SK-N-SH treated with all-trans-retinoic acid at 6 μM for 48 hours (cell line): ENCODE measurements around the gene ZIK1.
A peak's percentile ranks its signal among the peaks of the same experiment; 100 is the strongest.

Experiments used
- ATAC-seq: fragments of 200-7000 bp; cut with Tn5 transposase; 3 replicates; pipeline ENCODE4 v1.9.1; 2020; ENCODE audit warnings: mild to moderate bottlenecking, moderate library complexity
- ARNTL ChIP-seq: fragments of 450-650 bp; formaldehyde crosslinking; IDR thresholded peaks from 2 replicates; pipeline ENCODE4 v1.5.0; 2020; ENCODE audit warnings: low read depth, mild to moderate bottlenecking, moderate library complexity, borderline replicate concordance
- BACH2 ChIP-seq: fragments of 250-450 bp; sonication (Bioruptor Pico); IDR thresholded peaks from 2 replicates; pipeline ENCODE4 v1.9.0; 2021; ENCODE audit warnings: mild to moderate bottlenecking, borderline replicate concordance
- CREB5 ChIP-seq: fragments of 250-450 bp; sonication (Bioruptor Pico); IDR thresholded peaks from 2 replicates; pipeline ENCODE4 v1.5.1; 2020; ENCODE audit warnings: low read depth, mild to moderate bottlenecking, moderate library complexity
- CSDC2 ChIP-seq: fragments of 250-450 bp; sonication (Bioruptor Pico); IDR thresholded peaks from 2 replicates; pipeline ENCODE4 v1.5.0; 2020; ENCODE audit warnings: mild to moderate bottlenecking, moderate library complexity
- ESRRG ChIP-seq: fragments of 250-450 bp; sonication (Bioruptor Pico); IDR thresholded peaks from 2 replicates; pipeline ENCODE4 v1.6.1; 2021; ENCODE audit warnings: mild to moderate bottlenecking
- GLIS3 ChIP-seq: fragments of 250-450 bp; sonication (Bioruptor Pico); IDR thresholded peaks from 2 replicates; pipeline ENCODE4 v1.5.0; 2020; ENCODE audit warnings: mild to moderate bottlenecking, moderate library complexity
- ISL1 ChIP-seq: fragments of 250-450 bp; sonication (Bioruptor Pico); IDR thresholded peaks from 2 replicates; pipeline ENCODE4 v2.1.2; 2022; ENCODE audit warnings: mild to moderate bottlenecking, moderate library complexity
- OSR1 ChIP-seq: fragments of 250-450 bp; sonication (Bioruptor Pico); IDR thresholded peaks from 2 replicates; pipeline ENCODE4 v1.8.0; 2022; ENCODE audit warnings: moderate library complexity, mild to moderate bottlenecking, inconsistent platforms
- PATZ1 ChIP-seq: fragments of 250-450 bp; sonication (Bioruptor Pico); IDR thresholded peaks from 2 replicates; pipeline ENCODE4 v1.8.0; 2020; ENCODE audit warnings: mild to moderate bottlenecking, moderate library complexity, borderline replicate concordance
- POU6F1 ChIP-seq: fragments of 250-450 bp; sonication (Bioruptor Pico); IDR thresholded peaks from 2 replicates; pipeline ENCODE4 v1.8.0; 2021; ENCODE audit warnings: low read depth, mild to moderate bottlenecking, moderate library complexity, borderline replicate concordance
- PPARA ChIP-seq: fragments of 250-450 bp; sonication (Bioruptor Pico); IDR thresholded peaks from 2 replicates; pipeline ENCODE4 v1.5.0; 2020; ENCODE audit warnings: mild to moderate bottlenecking, borderline replicate concordance
- RARB ChIP-seq: fragments of 250-450 bp; sonication (Bioruptor Pico); IDR thresholded peaks from 2 replicates; pipeline ENCODE4 v1.8.0; 2021; ENCODE audit warnings: mild to moderate bottlenecking, moderate library complexity
- SNAI2 ChIP-seq: fragments of 250-450 bp; sonication (Bioruptor Pico); IDR thresholded peaks from 2 replicates; pipeline ENCODE4 v1.5.0; 2020; ENCODE audit warnings: mild to moderate bottlenecking, moderate library complexity
- TCF4 ChIP-seq: fragments of 250-450 bp; sonication (Bioruptor Pico); IDR thresholded peaks from 2 replicates; pipeline ENCODE4 v1.8.0; 2021; ENCODE audit warnings: mild to moderate bottlenecking, moderate library complexity, borderline replicate concordance
- TSHZ2 ChIP-seq: fragments of 250-450 bp; sonication (Bioruptor Pico); IDR thresholded peaks from 2 replicates; pipeline ENCODE4 v1.5.0; 2020; ENCODE audit warnings: mild to moderate bottlenecking, moderate library complexity
- ZC3H10 ChIP-seq: fragments of 250-450 bp; sonication (Bioruptor Pico); IDR thresholded peaks from 2 replicates; pipeline ENCODE4 v1.5.1; 2021; ENCODE audit warnings: mild to moderate bottlenecking, moderate library complexity
- ZFP3 ChIP-seq: fragments of 250-450 bp; sonication (Bioruptor Pico); IDR thresholded peaks from 2 replicates; pipeline ENCODE4 v1.5.0; 2020; ENCODE audit warnings: mild to moderate bottlenecking, moderate library complexity
- ZFP30 ChIP-seq: fragments of 450-650 bp; formaldehyde crosslinking; IDR thresholded peaks from 2 replicates; pipeline ENCODE4 v1.5.0; 2022; ENCODE audit warnings: mild to moderate bottlenecking, moderate library complexity
- ZNF565 ChIP-seq: fragments of 450-650 bp; formaldehyde crosslinking; conservative IDR thresholded peaks from 2 replicates; pipeline ENCODE4 v1.5.0; 2020; ENCODE audit warnings: low read depth, mild to moderate bottlenecking, moderate library complexity
- ZNF70 ChIP-seq: fragments of 450-650 bp; formaldehyde crosslinking; IDR thresholded peaks from 2 replicates; pipeline ENCODE4 v1.5.0; 2020; ENCODE audit warnings: mild to moderate bottlenecking, moderate library complexity
- ZNF8 ChIP-seq: fragments of 450-650 bp; formaldehyde crosslinking; IDR thresholded peaks from 2 replicates; pipeline ENCODE4 v1.5.0; 2020; ENCODE audit warnings: mild to moderate bottlenecking, moderate library complexity

ZIK1 gene

GRCh38 chr19:57546513-57546912 is 37.4 kb upstream of the ZIK1 start:
- TF ChIP-seq ISL1 (no peak), ZC3H10 (CRISPR knock-in tag) (no peak), CREB5 (CRISPR knock-in tag) (no peak), ZNF565 (no peak), PATZ1 (no peak), ARNTL (no peak), SNAI2 (CRISPR knock-in tag) (no peak), ZNF70 (CRISPR knock-in tag) (no peak), CSDC2 (CRISPR knock-in tag) (no peak)
- ATAC-seq = no peak

GRCh38 chr19:57552432-57552831 is 31.5 kb upstream of the ZIK1 start:
- ATAC-seq = no peak
- TF ChIP-seq PATZ1 = no peak
- TF ChIP-seq ESRRG (CRISPR knock-in tag) = no peak
- no peak for TF ChIP-seq PPARA (CRISPR knock-in tag)
- TF ChIP-seq ISL1 = no peak
- TF ChIP-seq ZC3H10 (CRISPR knock-in tag) = no peak

GRCh38 chr19:57557659-57558058 is 26.3 kb upstream of the ZIK1 start:
- no peak for ATAC-seq
- TF ChIP-seq RARB (no peak), PATZ1 (no peak), CSDC2 (CRISPR knock-in tag) (no peak), ARNTL (no peak), TCF4 (CRISPR knock-in tag) (no peak), ZNF8 (CRISPR knock-in tag) (no peak), GLIS3 (no peak), TSHZ2 (CRISPR knock-in tag) (no peak), OSR1 (CRISPR knock-in tag) (no peak), ZC3H10 (CRISPR knock-in tag) (no peak), ISL1 (no peak), PPARA (CRISPR knock-in tag) (no peak), ESRRG (CRISPR knock-in tag) (no peak)

GRCh38 chr19:57558525-57558924 is 25.4 kb upstream of the ZIK1 start:
- ATAC-seq = peak; percentile 8
- TF ChIP-seq ISL1 (no peak), BACH2 (CRISPR knock-in tag) (no peak), ARNTL (no peak), ZNF565 (no peak), PPARA (CRISPR knock-in tag) (no peak), ESRRG (CRISPR knock-in tag) (no peak), ZFP3 (no peak), CSDC2 (CRISPR knock-in tag) (no peak), PATZ1 (no peak), POU6F1 (no peak), ZFP30 (CRISPR knock-in tag) (no peak), ZNF70 (CRISPR knock-in tag) (no peak), OSR1 (CRISPR knock-in tag) (no peak), RARB (no peak)
